Cardiac muscle cell (in vitro differentiated cells and primary cell): ENCODE results near the gene MPDZ. TPM values are rescaled to one million over a fixed set of nuclear protein-coding genes. Genes with fewer than 3 reads are reported as not detected.

Experiments
- DNase-seq, 2 donors: peaks; one replicate each; pipeline versions ENCODE4 v3.0.0 to v3.0.0-alpha.2; 2010 to 2017; ENCODE audit warnings: low read depth in 1 of 2, low spot score in 1 of 2
- H3K27ac ChIP-seq: fragments of 200-600 bp; sonication (generic); 2 replicates; pipeline ENCODE4 v1.5.1; 2016
- H3K27me3 ChIP-seq: fragments of 200-600 bp; sonication (generic); 2 replicates; pipeline ENCODE4 v1.6.0; 2016; ENCODE audit warnings: control low read depth
- H3K36me3 ChIP-seq: fragments of 200-600 bp; sonication (generic); 2 replicates; pipeline ENCODE4 v1.5.1; 2016; ENCODE audit warnings: control low read depth
- H3K4me1 ChIP-seq: fragments of 200-600 bp; sonication (generic); 2 replicates; pipeline ENCODE4 v1.8.1; 2017; ENCODE audit warnings: low read depth, mild to moderate bottlenecking, mixed run types
- H3K4me3 ChIP-seq: fragments of 200-600 bp; sonication (generic); 2 replicates; pipeline ENCODE4 v1.5.1; 2016; ENCODE audit warnings: mild to moderate bottlenecking
- H3K9me3 ChIP-seq: fragments of 200-600 bp; sonication (generic); 2 replicates; pipeline ENCODE4 v1.5.1; 2017; ENCODE audit warnings: low read depth, mild to moderate bottlenecking, control low read depth
- CTCF ChIP-seq: IDR thresholded peaks from 2 replicates; pipeline ENCODE4 v1.5.1; 2012; ENCODE audit warnings: low read depth, mild to moderate bottlenecking, low read length
- polyA plus RNA-seq: library from polyadenylated mRNA; unstranded; fragments of >200 nt; fragmentation: Nextera tagmentation; extraction: Ambion mirVana; gene quantifications from 2 replicates; pipeline ENCODE4 v1.2.1, GENCODE V29; 2016
- total RNA-seq: library from RNA; depleted of rRNA; stranded (reverse); fragments of >200 nt; gene quantifications from 2 replicates; pipeline ENCODE4 v1.2.3, GENCODE V29; 2016

MPDZ gene
- total and polyA plus RNA-seq, 2 experiments from 2014 or later, result 31.3 to 83.1 TPM

GRCh38 chr9:13069498-13069897 is 210.0 kb downstream of the MPDZ start:
- no peak for TF ChIP-seq CTCF
- Histone ChIP-seq H3K4me3 (no peak overlapping the region), H3K36me3 (no peaks in the 10 kb centered on the region), H3K4me1 (no peaks in the 10 kb centered on the region), H3K27me3 (no peaks in the 10 kb centered on the region), H3K27ac (no peak overlapping the region), H3K9me3 (no peaks in the 10 kb centered on the region)
- no peak for DNase-seq

GRCh38 chr9:13064676-13065075 is 214.8 kb downstream of the MPDZ start:
- Histone ChIP-seq H3K9me3 (no peaks in the 10 kb centered on the region), H3K27me3 (peaks cover 5% of the 10 kb centered on the region), H3K4me1 (no peaks in the 10 kb centered on the region), H3K4me3 (no peak overlapping the region), H3K36me3 (no peaks in the 10 kb centered on the region), H3K27ac (no peak overlapping the region)
- TF ChIP-seq CTCF, result no peak
- no peak for DNase-seq

- no peak for TF ChIP-seq CTCF
- DNase-seq, result no peak
- no peaks in the 10 kb centered on the region for H3K9me3 ChIP-seq
- H3K4me1 ChIP-seq, result no peaks in the 10 kb centered on the region
- H3K27me3 ChIP-seq, result peaks cover 5% of the 10 kb centered on the region
- no peaks in the 10 kb centered on the region for H3K36me3 ChIP-seq
- H3K4me3 ChIP-seq, result no peak overlapping the region
- H3K27ac ChIP-seq, result no peak overlapping the region
Measured at GRCh38 chr9:13063880-13064459, 215.5 kb downstream of the MPDZ start.

GRCh38 chr9:13061390-13061789 is 218.1 kb downstream of the MPDZ start:
- Histone ChIP-seq H3K27ac (no peak overlapping the region), H3K9me3 (no peaks in the 10 kb centered on the region), H3K4me1 (no peaks in the 10 kb centered on the region), H3K27me3 (peaks cover 5% of the 10 kb centered on the region), H3K36me3 (no peaks in the 10 kb centered on the region), H3K4me3 (no peak overlapping the region)
- no peak for TF ChIP-seq CTCF
- no peak for DNase-seq
